ENCODE data around the gene IKZF5. TPM values are rescaled to one million over a fixed set of nuclear protein-coding genes. Genes with fewer than 3 reads are reported as not detected.

The IKZF5 gene
- total RNA-seq, 1 donor from 2014 or later = 17.0 TPM

DNA sequence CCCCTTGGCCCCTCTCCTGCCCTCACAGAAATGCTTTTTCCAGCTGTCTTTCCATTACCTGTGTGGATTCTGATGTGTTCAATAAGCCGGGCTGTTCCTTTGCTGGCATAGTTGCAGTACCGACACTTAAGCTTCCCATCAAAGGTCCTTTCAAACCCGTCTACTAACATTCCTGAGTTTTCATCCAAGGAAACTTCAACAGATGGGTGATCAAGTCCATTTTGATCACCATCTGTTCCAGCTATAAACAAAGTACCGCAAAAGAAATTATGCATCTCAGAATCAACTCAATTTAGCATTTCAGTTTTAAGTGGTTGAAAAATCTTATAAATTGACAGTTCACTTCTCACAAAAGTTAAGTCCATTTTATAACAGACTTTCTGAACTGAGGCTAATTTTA, 12.7 kb downstream of the IKZF5 start:
- TF ChIP-seq, protein P1, sequence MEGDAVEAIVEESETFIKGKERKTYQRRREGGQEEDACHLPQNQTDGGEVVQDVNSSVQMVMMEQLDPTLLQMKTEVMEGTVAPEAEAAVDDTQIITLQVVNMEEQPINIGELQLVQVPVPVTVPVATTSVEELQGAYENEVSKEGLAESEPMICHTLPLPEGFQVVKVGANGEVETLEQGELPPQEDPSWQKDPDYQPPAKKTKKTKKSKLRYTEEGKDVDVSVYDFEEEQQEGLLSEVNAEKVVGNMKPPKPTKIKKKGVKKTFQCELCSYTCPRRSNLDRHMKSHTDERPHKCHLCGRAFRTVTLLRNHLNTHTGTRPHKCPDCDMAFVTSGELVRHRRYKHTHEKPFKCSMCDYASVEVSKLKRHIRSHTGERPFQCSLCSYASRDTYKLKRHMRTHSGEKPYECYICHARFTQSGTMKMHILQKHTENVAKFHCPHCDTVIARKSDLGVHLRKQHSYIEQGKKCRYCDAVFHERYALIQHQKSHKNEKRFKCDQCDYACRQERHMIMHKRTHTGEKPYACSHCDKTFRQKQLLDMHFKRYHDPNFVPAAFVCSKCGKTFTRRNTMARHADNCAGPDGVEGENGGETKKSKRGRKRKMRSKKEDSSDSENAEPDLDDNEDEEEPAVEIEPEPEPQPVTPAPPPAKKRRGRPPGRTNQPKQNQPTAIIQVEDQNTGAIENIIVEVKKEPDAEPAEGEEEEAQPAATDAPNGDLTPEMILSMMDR (IDR thresholded peaks at IDR 0.05) = no peak
- Mint-ChIP-seq H3K27me3 (no peaks in the 10 kb centered on the region), H3K4me1 (peaks cover 12% of the 10 kb centered on the region), H3K4me3 (no peak overlapping the region), H3K9me3 (no peaks in the 10 kb centered on the region), H3K36me3 (ENCODE audit: low read depth) (peaks cover 64% of the 10 kb centered on the region), H3K27ac (no peak overlapping the region)
- ChIA-PET CTCF (no interaction called here), POLR2A (interaction anchor here (0.7 kb wide), 1 partner anchor 11 kb away, joined by 4 read pairs; no protein-coding TSS in a partner anchor)
- DNase-seq (no peak), ATAC-seq (ENCODE audit: low read depth) (no peak)
- intact Hi-C loops (cut with micrococcal nuclease) = no loop called here

DNA sequence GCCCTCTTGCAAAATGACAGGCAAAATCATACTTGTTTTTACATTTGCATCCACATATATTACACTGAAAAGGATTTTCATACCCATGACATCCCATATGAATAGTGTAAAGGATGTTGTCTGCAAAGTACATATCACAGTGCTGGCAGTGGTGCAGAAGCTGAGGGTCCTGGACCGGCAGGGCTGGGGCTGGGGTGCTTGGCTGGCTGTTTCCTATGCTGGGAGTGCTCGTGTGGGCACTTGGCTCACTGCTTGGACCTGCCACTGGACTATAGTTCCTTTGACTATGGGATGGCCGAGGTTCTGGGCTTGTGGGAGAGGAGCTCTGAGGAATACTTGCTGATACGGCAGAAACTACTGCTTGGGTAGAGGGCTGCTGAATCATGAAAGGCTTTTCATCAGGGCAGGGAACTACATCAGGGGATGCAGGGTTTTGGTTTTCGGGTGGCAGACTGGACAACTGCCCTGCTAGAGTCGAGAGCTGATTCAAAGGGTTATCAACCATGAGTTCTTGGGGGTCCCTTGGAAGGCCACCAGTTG, 14.7 kb downstream of the IKZF5 start:
- TF ChIP-seq, protein P1 (IDR thresholded peaks at IDR 0.05) = no peak
- Mint-ChIP-seq H3K36me3 (ENCODE audit: low read depth) (peaks cover 63% of the 10 kb centered on the region), H3K27me3 (no peaks in the 10 kb centered on the region), H3K27ac (no peak overlapping the region), H3K9me3 (no peaks in the 10 kb centered on the region), H3K4me1 (no peaks in the 10 kb centered on the region), H3K4me3 (no peak overlapping the region)
- ATAC-seq (ENCODE audit: low read depth) = no peak
- ChIA-PET POLR2A (no interaction called here), CTCF (no interaction called here)
- DNase-seq = no peak
- intact Hi-C loops (cut with micrococcal nuclease) = loop anchor here (5.0 kb wide), 1 partner anchor 42 kb away; the partner anchor contains the start of gene C10orf88

DNA sequence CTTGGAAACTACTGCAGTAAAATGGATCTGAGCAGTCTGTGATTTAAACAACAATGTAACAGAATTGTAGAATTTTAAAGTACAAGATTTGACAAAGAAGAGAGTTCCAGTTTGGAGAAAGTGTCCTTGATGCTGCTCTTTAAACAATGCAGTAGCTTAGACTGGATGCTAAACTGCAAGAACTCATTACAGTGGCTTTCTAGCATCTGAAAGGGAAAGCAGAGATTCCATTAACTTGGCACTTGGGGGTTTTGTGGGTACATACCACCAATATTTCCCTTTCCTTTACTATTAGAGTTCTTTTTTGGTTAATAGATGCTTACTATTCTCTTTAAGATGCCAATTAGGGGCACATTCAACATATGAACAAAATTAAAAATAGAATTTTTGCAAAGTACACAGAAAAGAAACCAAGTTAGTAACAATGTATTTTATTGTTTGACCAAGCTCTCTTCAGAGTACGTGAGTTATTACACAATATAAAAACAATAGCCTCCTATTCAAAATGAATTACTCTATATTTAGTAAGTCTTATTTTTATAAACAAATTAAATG, 16.5 kb downstream of the IKZF5 start:
- Mint-ChIP-seq H3K4me1 (no peaks in the 10 kb centered on the region), H3K27ac (no peak overlapping the region), H3K36me3 (ENCODE audit: low read depth) (peaks cover 54% of the 10 kb centered on the region), H3K4me3 (no peak overlapping the region), H3K9me3 (no peaks in the 10 kb centered on the region), H3K27me3 (no peaks in the 10 kb centered on the region)
- TF ChIP-seq, protein P1 (IDR thresholded peaks at IDR 0.05) = no peak
- no peak for ATAC-seq (ENCODE audit: low read depth)
- DNase-seq = no peak
- POLR2A ChIA-PET = no interaction called here
- CTCF ChIA-PET = no interaction called here
- intact Hi-C loops (cut with micrococcal nuclease) = loop anchor here (5.0 kb wide), 1 partner anchor 40 kb away; the partner anchor contains the start of gene C10orf88

DNA sequence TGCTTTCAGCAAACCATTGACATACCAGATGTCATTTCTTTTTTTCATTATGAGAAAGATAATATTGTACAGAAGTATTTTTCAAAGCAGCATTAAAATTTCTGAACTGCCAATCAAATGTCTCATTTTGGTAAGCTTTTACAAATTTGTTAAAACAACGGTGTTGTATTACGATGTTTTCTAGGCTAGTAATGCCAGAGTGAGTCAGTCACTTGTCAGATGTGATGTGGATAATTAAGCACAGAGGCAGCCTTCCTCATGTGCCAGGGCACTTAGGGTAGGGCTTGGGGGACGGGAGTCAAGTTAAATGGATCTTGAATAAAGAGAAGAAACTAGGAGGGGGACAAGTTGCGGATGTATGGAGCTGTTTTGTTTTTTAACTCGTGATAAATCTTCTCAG, 18.3 kb downstream of the IKZF5 start:
- no peaks in the 10 kb centered on the region for H3K27me3 Mint-ChIP-seq
- H3K36me3 Mint-ChIP-seq (ENCODE audit: low read depth) = peaks cover 47% of the 10 kb centered on the region
- H3K4me3 Mint-ChIP-seq = no peak overlapping the region
- DNase-seq (no peak), ATAC-seq (ENCODE audit: low read depth) (no peak)
- no peaks in the 10 kb centered on the region for H3K9me3 Mint-ChIP-seq
- CTCF ChIA-PET = no interaction called here
- TF ChIP-seq, protein P1 (IDR thresholded peaks at IDR 0.05) = no peak
- intact Hi-C loops (cut with micrococcal nuclease) = loop anchor here (5.0 kb wide), 1 partner anchor 38 kb away; the partner anchor contains the start of gene C10orf88
- no peaks in the 10 kb centered on the region for H3K4me1 Mint-ChIP-seq
- POLR2A ChIA-PET = interaction anchor here (1.3 kb wide), 1 partner anchor 10 kb away, joined by 3 read pairs; the partner anchor contains the start of gene PSTK
- no peak overlapping the region for H3K27ac Mint-ChIP-seq

DNA sequence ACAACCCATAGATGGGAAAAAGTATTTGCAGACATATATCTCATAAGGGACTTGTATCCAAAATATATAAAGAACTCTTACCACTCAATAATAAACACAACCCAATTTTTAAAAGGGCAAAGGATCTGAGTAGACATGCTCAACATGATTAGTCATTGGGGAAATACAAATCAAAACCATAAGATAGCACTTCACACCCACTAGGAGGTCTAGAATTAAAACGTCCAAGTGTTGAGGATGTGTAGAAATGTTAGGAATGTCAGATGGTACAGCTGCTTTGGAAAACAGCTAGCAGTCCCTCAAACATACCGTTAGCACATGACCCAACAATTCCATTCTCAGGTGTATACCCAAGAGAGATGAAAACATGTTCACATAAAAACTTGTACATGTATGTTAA, 20.1 kb downstream of the IKZF5 start:
- ChIA-PET CTCF (no interaction called here), POLR2A (no interaction called here)
- no peak for DNase-seq
- no peak for ATAC-seq (ENCODE audit: low read depth)
- intact Hi-C loops (cut with micrococcal nuclease) = no loop called here
- H3K4me3 Mint-ChIP-seq = no peak overlapping the region
- H3K27me3 Mint-ChIP-seq = no peaks in the 10 kb centered on the region
- TF ChIP-seq, protein P1 (IDR thresholded peaks at IDR 0.05) = no peak
- peaks cover 37% of the 10 kb centered on the region for H3K36me3 Mint-ChIP-seq (ENCODE audit: low read depth)
- H3K9me3 Mint-ChIP-seq = no peaks in the 10 kb centered on the region
- H3K4me1 Mint-ChIP-seq = no peaks in the 10 kb centered on the region
- H3K27ac Mint-ChIP-seq = no peak overlapping the region
